H1 (cell line): ENCODE results near the gene AFF1. TPM values are rescaled to one million over a fixed set of nuclear protein-coding genes. Genes with fewer than 3 reads are reported as not detected.

Experiments used
- BCL11A ChIP-seq, 2 experiments: IDR thresholded peaks; one replicate each; pipeline ENCODE4 v1.6.1; 2011; ENCODE audit warnings: low read depth in 2 of 2, low read length in 2 of 2, mild to moderate bottlenecking in 2 of 2
- CREB1 ChIP-seq: IDR thresholded peaks from 2 replicates; pipeline ENCODE4 v1.6.1; 2012; ENCODE audit warnings: inconsistent platforms
- POLR2AphosphoS5 ChIP-seq: IDR thresholded peaks from 2 replicates; pipeline ENCODE4 v1.6.1; 2011; ENCODE audit warnings: low read depth, low read length
- RAD21 ChIP-seq, 2 experiments: IDR thresholded peaks in 1 of 2; conservative IDR thresholded peaks in 1 of 2; 2 replicates each; pipeline ENCODE4 v1.6.1; 2011; ENCODE audit warnings: low read depth in 2 of 2, low read length in 2 of 2, improper control_type of control experiment in 1 of 2, inconsistent platforms in 1 of 2, mild to moderate bottlenecking in 1 of 2, moderate library complexity in 1 of 2
- RNF2 ChIP-seq: fragments of 200-900, 300-1000 bp; sonication (generic); IDR thresholded peaks from 2 replicates; pipeline ENCODE4 v1.7.1; 2016; ENCODE audit warnings: borderline replicate concordance, low read depth, mild to moderate bottlenecking, antibody characterized with exemption, low read length; ENCODE audit not compliant: poor library complexity, severe bottlenecking; ENCODE audit errors: missing control alignments
- SP2 ChIP-seq: IDR thresholded peaks from 2 replicates; pipeline ENCODE4 v1.6.1; 2012; ENCODE audit warnings: mild to moderate bottlenecking, low read length, inconsistent platforms
- TEAD4 ChIP-seq: IDR thresholded peaks from 2 replicates; pipeline ENCODE4 v1.6.1; 2012; ENCODE audit warnings: low read depth, low read length, inconsistent platforms, mixed read lengths
- YY1 ChIP-seq: IDR thresholded peaks from 2 replicates; pipeline ENCODE4 v1.6.1; 2011; ENCODE audit warnings: low read depth, mild to moderate bottlenecking, low read length
- polyA plus RNA-seq, 7 experiments: library from polyadenylated mRNA; depleted of rRNA in 3 of 7; stranded (reverse) in 5 of 7; unstranded in 2 of 7; fragments of >200 nt in 5 of 7; fragments of 200-250 nt in 2 of 7; gene quantifications; 1 replicate in 5 of 7; 2 replicates in 1 of 7; 4 replicates in 1 of 7; pipeline versions ENCODE4 v1.2.1 to v1.2.3, GENCODE V29; 2011 to 2013; ENCODE audit warnings: missing spikeins in 2 of 7, mixed read lengths in 2 of 7
- total RNA-seq: library from RNA; stranded (reverse); fragmentation: NEBNext Ultra II Directional; extraction: Animal tissue kit (Norgen Biotek cat#: 25700); gene quantifications from 2 replicates; pipeline ENCODE4 v1.2.1, GENCODE V29; 2021
- TF ChIP-seq, protein P1 (sequence below): fragments of 300-600 bp; sonication (generic); IDR thresholded peaks from 2 replicates; pipeline ENCODE4 v1.7.1; 2012; ENCODE audit warnings: low read length, moderate library complexity, mild to moderate bottlenecking, inconsistent platforms; ENCODE audit not compliant: insufficient replicate concordance

The AFF1 gene
- total and polyA plus RNA-seq, 2 of the 8 experiments (the other 6 are each of a cell fraction or from before 2014, with no cell fraction given): 14.8 to 85.5 TPM

DNA sequence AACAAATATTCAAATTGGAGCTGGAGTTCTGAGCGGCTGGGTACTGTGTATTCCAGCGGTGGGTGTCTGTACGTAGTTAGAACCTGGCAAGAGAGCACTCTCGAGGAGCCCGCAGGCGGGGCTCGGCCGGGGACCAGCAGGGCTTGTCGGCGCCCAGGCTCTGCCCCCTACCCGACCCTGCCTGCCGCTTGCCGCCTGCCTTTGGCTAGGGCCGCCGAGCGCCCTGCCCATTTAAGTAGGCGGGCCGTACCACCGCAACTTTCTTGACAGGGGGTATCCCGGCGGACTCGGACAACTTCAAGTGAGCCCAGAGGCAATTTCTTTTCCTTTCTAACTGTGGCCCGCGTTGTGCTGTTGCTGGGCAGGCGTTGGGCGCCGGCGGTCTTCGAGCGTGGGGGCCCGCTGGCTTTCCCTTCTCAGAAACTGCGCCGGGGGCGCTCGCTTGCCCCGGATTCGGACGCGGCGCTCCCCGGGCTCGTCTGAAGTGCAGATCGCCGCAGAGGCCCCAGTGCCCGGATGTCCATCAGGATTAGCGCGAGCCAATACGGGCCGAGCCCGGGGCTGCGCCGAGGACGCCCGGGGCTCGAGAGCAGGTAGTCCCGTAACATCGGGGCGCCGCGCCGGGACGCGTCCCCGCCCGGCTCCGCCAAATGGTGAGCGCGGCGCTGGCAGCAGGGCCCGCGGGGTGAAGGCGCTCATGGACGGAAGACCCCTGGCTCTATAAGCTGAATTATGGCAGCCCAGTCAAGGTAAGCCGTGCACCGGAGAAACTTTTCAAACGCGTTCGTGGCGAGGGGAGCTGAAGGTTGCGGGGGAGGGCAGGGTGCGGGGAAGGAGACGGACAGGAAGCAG, 72.1 kb downstream of the AFF1 start (continued):
- TF ChIP-seq, protein P1, sequence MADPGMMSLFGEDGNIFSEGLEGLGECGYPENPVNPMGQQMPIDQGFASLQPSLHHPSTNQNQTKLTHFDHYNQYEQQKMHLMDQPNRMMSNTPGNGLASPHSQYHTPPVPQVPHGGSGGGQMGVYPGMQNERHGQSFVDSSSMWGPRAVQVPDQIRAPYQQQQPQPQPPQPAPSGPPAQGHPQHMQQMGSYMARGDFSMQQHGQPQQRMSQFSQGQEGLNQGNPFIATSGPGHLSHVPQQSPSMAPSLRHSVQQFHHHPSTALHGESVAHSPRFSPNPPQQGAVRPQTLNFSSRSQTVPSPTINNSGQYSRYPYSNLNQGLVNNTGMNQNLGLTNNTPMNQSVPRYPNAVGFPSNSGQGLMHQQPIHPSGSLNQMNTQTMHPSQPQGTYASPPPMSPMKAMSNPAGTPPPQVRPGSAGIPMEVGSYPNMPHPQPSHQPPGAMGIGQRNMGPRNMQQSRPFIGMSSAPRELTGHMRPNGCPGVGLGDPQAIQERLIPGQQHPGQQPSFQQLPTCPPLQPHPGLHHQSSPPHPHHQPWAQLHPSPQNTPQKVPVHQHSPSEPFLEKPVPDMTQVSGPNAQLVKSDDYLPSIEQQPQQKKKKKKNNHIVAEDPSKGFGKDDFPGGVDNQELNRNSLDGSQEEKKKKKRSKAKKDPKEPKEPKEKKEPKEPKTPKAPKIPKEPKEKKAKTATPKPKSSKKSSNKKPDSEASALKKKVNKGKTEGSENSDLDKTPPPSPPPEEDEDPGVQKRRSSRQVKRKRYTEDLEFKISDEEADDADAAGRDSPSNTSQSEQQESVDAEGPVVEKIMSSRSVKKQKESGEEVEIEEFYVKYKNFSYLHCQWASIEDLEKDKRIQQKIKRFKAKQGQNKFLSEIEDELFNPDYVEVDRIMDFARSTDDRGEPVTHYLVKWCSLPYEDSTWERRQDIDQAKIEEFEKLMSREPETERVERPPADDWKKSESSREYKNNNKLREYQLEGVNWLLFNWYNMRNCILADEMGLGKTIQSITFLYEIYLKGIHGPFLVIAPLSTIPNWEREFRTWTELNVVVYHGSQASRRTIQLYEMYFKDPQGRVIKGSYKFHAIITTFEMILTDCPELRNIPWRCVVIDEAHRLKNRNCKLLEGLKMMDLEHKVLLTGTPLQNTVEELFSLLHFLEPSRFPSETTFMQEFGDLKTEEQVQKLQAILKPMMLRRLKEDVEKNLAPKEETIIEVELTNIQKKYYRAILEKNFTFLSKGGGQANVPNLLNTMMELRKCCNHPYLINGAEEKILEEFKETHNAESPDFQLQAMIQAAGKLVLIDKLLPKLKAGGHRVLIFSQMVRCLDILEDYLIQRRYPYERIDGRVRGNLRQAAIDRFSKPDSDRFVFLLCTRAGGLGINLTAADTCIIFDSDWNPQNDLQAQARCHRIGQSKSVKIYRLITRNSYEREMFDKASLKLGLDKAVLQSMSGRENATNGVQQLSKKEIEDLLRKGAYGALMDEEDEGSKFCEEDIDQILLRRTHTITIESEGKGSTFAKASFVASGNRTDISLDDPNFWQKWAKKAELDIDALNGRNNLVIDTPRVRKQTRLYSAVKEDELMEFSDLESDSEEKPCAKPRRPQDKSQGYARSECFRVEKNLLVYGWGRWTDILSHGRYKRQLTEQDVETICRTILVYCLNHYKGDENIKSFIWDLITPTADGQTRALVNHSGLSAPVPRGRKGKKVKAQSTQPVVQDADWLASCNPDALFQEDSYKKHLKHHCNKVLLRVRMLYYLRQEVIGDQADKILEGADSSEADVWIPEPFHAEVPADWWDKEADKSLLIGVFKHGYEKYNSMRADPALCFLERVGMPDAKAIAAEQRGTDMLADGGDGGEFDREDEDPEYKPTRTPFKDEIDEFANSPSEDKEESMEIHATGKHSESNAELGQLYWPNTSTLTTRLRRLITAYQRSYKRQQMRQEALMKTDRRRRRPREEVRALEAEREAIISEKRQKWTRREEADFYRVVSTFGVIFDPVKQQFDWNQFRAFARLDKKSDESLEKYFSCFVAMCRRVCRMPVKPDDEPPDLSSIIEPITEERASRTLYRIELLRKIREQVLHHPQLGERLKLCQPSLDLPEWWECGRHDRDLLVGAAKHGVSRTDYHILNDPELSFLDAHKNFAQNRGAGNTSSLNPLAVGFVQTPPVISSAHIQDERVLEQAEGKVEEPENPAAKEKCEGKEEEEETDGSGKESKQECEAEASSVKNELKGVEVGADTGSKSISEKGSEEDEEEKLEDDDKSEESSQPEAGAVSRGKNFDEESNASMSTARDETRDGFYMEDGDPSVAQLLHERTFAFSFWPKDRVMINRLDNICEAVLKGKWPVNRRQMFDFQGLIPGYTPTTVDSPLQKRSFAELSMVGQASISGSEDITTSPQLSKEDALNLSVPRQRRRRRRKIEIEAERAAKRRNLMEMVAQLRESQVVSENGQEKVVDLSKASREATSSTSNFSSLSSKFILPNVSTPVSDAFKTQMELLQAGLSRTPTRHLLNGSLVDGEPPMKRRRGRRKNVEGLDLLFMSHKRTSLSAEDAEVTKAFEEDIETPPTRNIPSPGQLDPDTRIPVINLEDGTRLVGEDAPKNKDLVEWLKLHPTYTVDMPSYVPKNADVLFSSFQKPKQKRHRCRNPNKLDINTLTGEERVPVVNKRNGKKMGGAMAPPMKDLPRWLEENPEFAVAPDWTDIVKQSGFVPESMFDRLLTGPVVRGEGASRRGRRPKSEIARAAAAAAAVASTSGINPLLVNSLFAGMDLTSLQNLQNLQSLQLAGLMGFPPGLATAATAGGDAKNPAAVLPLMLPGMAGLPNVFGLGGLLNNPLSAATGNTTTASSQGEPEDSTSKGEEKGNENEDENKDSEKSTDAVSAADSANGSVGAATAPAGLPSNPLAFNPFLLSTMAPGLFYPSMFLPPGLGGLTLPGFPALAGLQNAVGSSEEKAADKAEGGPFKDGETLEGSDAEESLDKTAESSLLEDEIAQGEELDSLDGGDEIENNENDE: peak; percentile 7
- TF ChIP-seq CREB1 (peak; percentile 65), RNF2 (no peak), YY1 (0 out of 2 replicates have a peak, but pooled peaks have one; percentile 29), SP2 (no peak), BCL11A (IDR thresholded peaks at IDR 0.05; ENCODE audit: low read depth in 2 of 2, low read length in 2 of 2) (no peak), RAD21 (IDR thresholded peaks at IDR 0.05 in 1 of 2, conservative IDR thresholded peaks at IDR 0.05 in 1 of 2; ENCODE audit: low read depth in 2 of 2, low read length in 2 of 2) (peak in 1 of 2 experiments; percentile 14; a peak in 1 of 4 replicates), TEAD4 (no peak), POLR2AphosphoS5 (peak; percentile 96)
